ENCODE measurements around the gene TIGD3. TPM values are rescaled to one million over a fixed set of nuclear protein-coding genes. Genes with fewer than 3 reads are reported as not detected.

TIGD3 gene
- total and polyA plus RNA-seq, 10 of the 15 experiments (the other 5 are each of a cell fraction or from before 2014, with no cell fraction given), result 0.13 to 1.4 (median 0.57) TPM

- TF ChIP-seq SPI1 (IDR thresholded peaks at IDR 0.05; ENCODE audit: borderline replicate concordance, insufficient read depth, low read depth, low read length) (0 out of 2 replicates have a peak, but pooled peaks have one; percentile 32), JUNB (IDR thresholded peaks at IDR 0.05) (no peak), GATAD2B (conservative IDR thresholded peaks at IDR 0.05; ENCODE audit: low read depth) (peak; percentile 83), ZSCAN29 (IDR thresholded peaks at IDR 0.05) (no peak), BCL3 (IDR thresholded peaks at IDR 0.05; ENCODE audit: borderline replicate concordance, insufficient read depth, low read depth, low read length, poor library complexity, severe bottlenecking) (peak; percentile 6), FOS (IDR thresholded peaks at IDR 0.05; ENCODE audit: borderline replicate concordance, extremely low read depth, insufficient read length) (peak; percentile 34), RB1 (IDR thresholded peaks at IDR 0.05; ENCODE audit: borderline replicate concordance) (no peak), LARP7 (IDR thresholded peaks at IDR 0.05) (peak; percentile 77), BCLAF1 (IDR thresholded peaks at IDR 0.05) (peak; percentile 33; the same call in 1 of the 2 replicates), IKZF1 (conservative IDR thresholded peaks at IDR 0.05) (peak; percentile 71), SREBF1 (IDR thresholded peaks at IDR 0.05; ENCODE audit: low read length) (no peak), SUPT20H (IDR thresholded peaks at IDR 0.05; ENCODE audit: borderline replicate concordance, control insufficient read depth, low read depth, low read length) (no peak), ZNF217 (IDR thresholded peaks at IDR 0.05) (0 out of 2 replicates have a peak, but pooled peaks have one; percentile 37), BHLHE40 (IDR thresholded peaks at IDR 0.05; ENCODE audit: borderline replicate concordance in 1 of 2, low read depth in 2 of 2, low read length in 1 of 2) (peak; percentile 72 to 94; a peak in 3 of 4 replicates), MXI1 (IDR thresholded peaks at IDR 0.05; ENCODE audit: low read depth, low read length) (0 out of 2 replicates have a peak, but pooled peaks have one; percentile 58), ASH2L (IDR thresholded peaks at IDR 0.05; ENCODE audit: borderline replicate concordance, low read depth) (no peak), POLR2AphosphoS5 (IDR thresholded peaks at IDR 0.05; ENCODE audit: low read length) (peak; percentile 7; the same call in 1 of the 2 replicates), NFYB (IDR thresholded peaks at IDR 0.05; ENCODE audit: insufficient read depth, low read depth, low read length) (peak; percentile 91), PML (IDR thresholded peaks at IDR 0.05; ENCODE audit: low read length) (no peak), SMARCA5 (IDR thresholded peaks at IDR 0.05) (0 out of 2 replicates have a peak, but pooled peaks have one; percentile 19), MEF2A (IDR thresholded peaks at IDR 0.05; ENCODE audit: insufficient read depth, low read depth, low read length) (no peak), NR2F1 (conservative IDR thresholded peaks at IDR 0.05) (peak; percentile 67), NKRF (conservative IDR thresholded peaks at IDR 0.05) (peak; percentile 54), HDGF (IDR thresholded peaks at IDR 0.05) (peak; percentile 40; the same call in 1 of the 2 replicates)
Measured at GRCh38 chr11:65354265-65355012, at the start of gene TIGD3 (continued).
